ENCODE results near the gene KANK4. TPM values are rescaled to one million over a fixed set of nuclear protein-coding genes. Genes with fewer than 3 reads are reported as not detected.
"Not testable (repeated sequence)": the region's sequence is repeated elsewhere in the genome, so short reads cannot be mapped to it uniquely, and the experiment has no call there.

The KANK4 gene
- total RNA-seq, 1 experiment from 2014 or later, result 21.5 TPM

DNA sequence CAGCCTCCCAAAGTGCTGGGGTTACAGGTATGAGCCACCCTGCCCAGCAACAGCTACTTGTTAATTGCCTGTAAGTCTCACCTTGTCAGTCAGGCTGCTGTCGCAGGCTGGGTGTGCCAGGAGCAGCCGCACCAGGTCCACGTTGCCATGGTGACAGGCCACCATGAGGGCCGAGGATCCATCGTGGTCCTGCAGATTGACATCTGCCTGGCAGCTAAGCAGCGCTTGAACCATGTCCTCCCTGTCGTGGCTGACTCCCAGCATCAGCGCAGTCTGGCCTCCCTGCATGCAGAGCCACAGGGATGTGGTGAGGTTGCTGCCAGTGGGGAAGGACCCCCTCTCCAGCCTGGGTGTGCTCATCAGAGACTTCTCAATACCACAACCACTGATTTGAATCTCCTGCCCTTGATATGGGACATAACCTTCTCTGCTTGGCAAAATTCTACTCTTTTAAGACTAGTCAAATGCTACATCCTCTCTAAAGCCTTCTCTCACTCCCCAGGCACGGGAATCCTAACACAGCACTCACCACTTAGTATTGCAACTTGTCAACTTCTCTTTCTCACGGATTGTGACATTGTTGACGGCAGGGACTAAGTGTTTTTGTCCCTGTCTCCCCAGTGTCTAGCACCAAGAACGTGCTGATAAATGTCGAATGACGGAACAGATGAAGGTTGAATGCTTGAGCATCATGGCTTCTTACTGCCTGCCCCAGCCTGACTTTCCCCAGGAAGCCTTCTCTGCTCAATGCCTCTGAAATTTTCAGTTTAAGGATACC is 71.7 kb downstream of the KANK4 start:
- no peaks in the 10 kb centered on the region; the same call in 1 of the 2 replicates for H3K9me3 ChIP-seq
- Mint-ChIP-seq H3K36me3 (ENCODE audit: insufficient read depth, unreplicated experiment) (peaks cover 50% of the 10 kb centered on the region), H3K27ac (ENCODE audit: unreplicated experiment) (no peak overlapping the region), H3K4me3 (ENCODE audit: unreplicated experiment) (no peak overlapping the region), H3K27me3 (ENCODE audit: insufficient read depth, unreplicated experiment) (no peaks in the 10 kb centered on the region), H3K4me1 (ENCODE audit: low read depth, unreplicated experiment) (no peaks in the 10 kb centered on the region), H3K9me3 (ENCODE audit: unreplicated experiment) (no peaks in the 10 kb centered on the region)
- no peaks in the 10 kb centered on the region; the same call in 1 of the 2 replicates for H3K36me3 ChIP-seq (ENCODE audit: control insufficient read depth, insufficient read depth, low read length)
- CTCF ChIA-PET, result interaction anchor here (0.6 kb wide), 1 partner anchor 109 kb away, joined by 6 read pairs; no protein-coding TSS in a partner anchor
- no peaks in the 10 kb centered on the region for H3K4me1 ChIP-seq
- no peaks in the 10 kb centered on the region for H3K27me3 ChIP-seq (replicated peaks; ENCODE audit: control insufficient read depth, insufficient read depth, low read length)
- no TSS peak for BruUV-seq (replicated peaks)
- intact Hi-C loops (cut with micrococcal nuclease; ENCODE audit: unreplicated experiment), result no loop called here
- TF ChIP-seq, protein P1, sequence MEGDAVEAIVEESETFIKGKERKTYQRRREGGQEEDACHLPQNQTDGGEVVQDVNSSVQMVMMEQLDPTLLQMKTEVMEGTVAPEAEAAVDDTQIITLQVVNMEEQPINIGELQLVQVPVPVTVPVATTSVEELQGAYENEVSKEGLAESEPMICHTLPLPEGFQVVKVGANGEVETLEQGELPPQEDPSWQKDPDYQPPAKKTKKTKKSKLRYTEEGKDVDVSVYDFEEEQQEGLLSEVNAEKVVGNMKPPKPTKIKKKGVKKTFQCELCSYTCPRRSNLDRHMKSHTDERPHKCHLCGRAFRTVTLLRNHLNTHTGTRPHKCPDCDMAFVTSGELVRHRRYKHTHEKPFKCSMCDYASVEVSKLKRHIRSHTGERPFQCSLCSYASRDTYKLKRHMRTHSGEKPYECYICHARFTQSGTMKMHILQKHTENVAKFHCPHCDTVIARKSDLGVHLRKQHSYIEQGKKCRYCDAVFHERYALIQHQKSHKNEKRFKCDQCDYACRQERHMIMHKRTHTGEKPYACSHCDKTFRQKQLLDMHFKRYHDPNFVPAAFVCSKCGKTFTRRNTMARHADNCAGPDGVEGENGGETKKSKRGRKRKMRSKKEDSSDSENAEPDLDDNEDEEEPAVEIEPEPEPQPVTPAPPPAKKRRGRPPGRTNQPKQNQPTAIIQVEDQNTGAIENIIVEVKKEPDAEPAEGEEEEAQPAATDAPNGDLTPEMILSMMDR (IDR thresholded peaks at IDR 0.05; ENCODE audit: insufficient read depth in 1 of 2, low read depth in 1 of 2, low read length in 1 of 2, severe bottlenecking in 1 of 2, unreplicated experiment in 1 of 2), result no peak
- POLR2A ChIA-PET, result no interaction called here
- no peak overlapping the region for H3K4me3 ChIP-seq (ENCODE audit: low read depth, low read length)
- DNase-seq, result no peak

- Mint-ChIP-seq H3K27me3 (ENCODE audit: insufficient read depth, unreplicated experiment) (no peaks in the 10 kb centered on the region), H3K27ac (ENCODE audit: unreplicated experiment) (no peak overlapping the region), H3K4me3 (ENCODE audit: unreplicated experiment) (no peak overlapping the region), H3K9me3 (ENCODE audit: unreplicated experiment) (no peaks in the 10 kb centered on the region), H3K36me3 (ENCODE audit: insufficient read depth, unreplicated experiment) (peaks cover 52% of the 10 kb centered on the region), H3K4me1 (ENCODE audit: low read depth, unreplicated experiment) (no peaks in the 10 kb centered on the region)
- DNase-seq, result no peak
- CTCF ChIA-PET, result no interaction called here
- Histone ChIP-seq H3K4me3 (ENCODE audit: low read depth, low read length) (no peak overlapping the region), H3K27me3 (replicated peaks; ENCODE audit: control insufficient read depth, insufficient read depth, low read length) (no peaks in the 10 kb centered on the region), H3K36me3 (ENCODE audit: control insufficient read depth, insufficient read depth, low read length) (no peaks in the 10 kb centered on the region), H3K4me1 (peaks cover 10% of the 10 kb centered on the region), H3K9me3 (no peaks in the 10 kb centered on the region; the same call in 1 of the 2 replicates)
- intact Hi-C loops (cut with micrococcal nuclease; ENCODE audit: unreplicated experiment), result no loop called here
- no TSS peak for BruUV-seq (replicated peaks)
- TF ChIP-seq, protein P1 (IDR thresholded peaks at IDR 0.05; ENCODE audit: insufficient read depth in 1 of 2, low read depth in 1 of 2, low read length in 1 of 2, severe bottlenecking in 1 of 2, unreplicated experiment in 1 of 2), result no peak
- POLR2A ChIA-PET, result no interaction called here
These were observed 74.0 kb downstream of the KANK4 start for GRCh38 chr1:62245201-62245600.

GRCh38 chr1:62244380-62244779 is 74.9 kb downstream of the KANK4 start:
- H3K4me1 Mint-ChIP-seq (ENCODE audit: low read depth, unreplicated experiment); H3K4me3 Mint-ChIP-seq (ENCODE audit: unreplicated experiment); H3K27ac Mint-ChIP-seq (ENCODE audit: unreplicated experiment); POLR2A ChIA-PET; intact Hi-C loops (cut with micrococcal nuclease; ENCODE audit: unreplicated experiment); BruUV-seq (replicated peaks); H3K4me1 ChIP-seq; H3K9me3 ChIP-seq; H3K4me3 ChIP-seq (ENCODE audit: low read depth, low read length); H3K27me3 ChIP-seq (replicated peaks; ENCODE audit: control insufficient read depth, insufficient read depth, low read length); H3K36me3 ChIP-seq (ENCODE audit: control insufficient read depth, insufficient read depth, low read length); H3K9me3 Mint-ChIP-seq (ENCODE audit: unreplicated experiment); H3K27me3 Mint-ChIP-seq (ENCODE audit: insufficient read depth, unreplicated experiment); DNase-seq: not testable (repeated sequence)
- peaks cover 48% of the 10 kb centered on the region for H3K36me3 Mint-ChIP-seq (ENCODE audit: insufficient read depth, unreplicated experiment)
- CTCF ChIA-PET, result interaction anchor here (0.6 kb wide), 1 partner anchor 12 kb away, joined by 4 read pairs; no protein-coding TSS in a partner anchor
